Measurements from ENCODE around the gene ANO9. TPM values are rescaled to one million over a fixed set of nuclear protein-coding genes. Genes with fewer than 3 reads are reported as not detected.
A peak's percentile ranks its signal among the peaks of the same experiment; 100 is the strongest.

ANO9 gene
- total RNA-seq, 1 donor from 2014 or later, result 21.6 TPM

GRCh38 chr11:424232-424631 lies 17.6 kb downstream of the ANO9 start:
- intact Hi-C loops (cut with DNase I), result no loop called here
- ATAC-seq, result no peak
- Histone ChIP-seq H3K36me3 (no peaks in the 10 kb centered on the region), H3K27ac (no peak overlapping the region), H3K27me3 (ENCODE audit: low read depth) (no peaks in the 10 kb centered on the region), H3K9me3 (no peaks in the 10 kb centered on the region), H3K4me1 (no peaks in the 10 kb centered on the region), H3K4me3 (no peak overlapping the region)
- no peak for DNase-seq
- TF ChIP-seq CTCF (IDR thresholded peaks at IDR 0.05), result no peak

GRCh38 chr11:422249-422656 lies 19.6 kb downstream of the ANO9 start:
- H3K4me1 ChIP-seq, result peaks cover 7% of the 10 kb centered on the region
- no peak overlapping the region for H3K4me3 ChIP-seq
- H3K9me3 ChIP-seq, result no peaks in the 10 kb centered on the region
- H3K27ac ChIP-seq, result no peak overlapping the region
- no peak for TF ChIP-seq CTCF (IDR thresholded peaks at IDR 0.05)
- ATAC-seq, result no peak
- DNase-seq, result no peak
- intact Hi-C loops (cut with DNase I), result no loop called here
- H3K27me3 ChIP-seq (ENCODE audit: low read depth), result no peaks in the 10 kb centered on the region
- H3K36me3 ChIP-seq, result no peaks in the 10 kb centered on the region

- peaks cover 15% of the 10 kb centered on the region for H3K4me1 ChIP-seq
These were observed 20.9 kb downstream of the ANO9 start for GRCh38 chr11:420911-421321.

GRCh38 chr11:420054-420910 lies 21.5 kb downstream of the ANO9 start:
- peak; percentile 48 for DNase-seq
- Histone ChIP-seq H3K4me1 (peaks cover 21% of the 10 kb centered on the region), H3K27ac (no peak overlapping the region), H3K36me3 (no peaks in the 10 kb centered on the region), H3K4me3 (no peak overlapping the region), H3K9me3 (no peaks in the 10 kb centered on the region), H3K27me3 (ENCODE audit: low read depth) (no peaks in the 10 kb centered on the region)
- intact Hi-C loops (cut with DNase I), result no loop called here
- ATAC-seq, result no peak
- no peak for TF ChIP-seq CTCF (IDR thresholded peaks at IDR 0.05)

More at GRCh38 chr11:420911-421321, 20.9 kb downstream of the ANO9 start:
- no peaks in the 10 kb centered on the region for H3K27me3 ChIP-seq (ENCODE audit: low read depth)
- TF ChIP-seq CTCF (IDR thresholded peaks at IDR 0.05), result no peak
- intact Hi-C loops (cut with DNase I), result no loop called here
- no peaks in the 10 kb centered on the region for H3K9me3 ChIP-seq
- H3K4me3 ChIP-seq, result no peak overlapping the region
- H3K36me3 ChIP-seq, result no peaks in the 10 kb centered on the region
- no peak for ATAC-seq
- peak; percentile 47 for DNase-seq
- no peak overlapping the region for H3K27ac ChIP-seq

- Histone ChIP-seq H3K36me3 (no peaks in the 10 kb centered on the region), H3K27ac (no peak overlapping the region), H3K9me3 (no peaks in the 10 kb centered on the region), H3K27me3 (ENCODE audit: low read depth) (no peaks in the 10 kb centered on the region), H3K4me1 (peaks cover 26% of the 10 kb centered on the region), H3K4me3 (no peak overlapping the region)
- ATAC-seq (no peak), DNase-seq (peak; percentile 44)
- no peak for TF ChIP-seq CTCF (IDR thresholded peaks at IDR 0.05)
- intact Hi-C loops (cut with DNase I), result no loop called here
These were observed 22.4 kb downstream of the ANO9 start for GRCh38 chr11:419248-420005.
